MG63 (cell line): ENCODE measurements around the gene ZNF398. TPM values are rescaled to one million over a fixed set of nuclear protein-coding genes. Genes with fewer than 3 reads are reported as not detected.

Experiments
- DNase-seq: peaks from one replicate; pipeline ENCODE4 v3.0.0-alpha.2; 2020
- H3K27me3 ChIP-seq: fragments of 250-450 bp; sonication (Bioruptor Pico); 2 replicates; pipeline ENCODE4 v1.5.1; 2020; ENCODE audit warnings: mild to moderate bottlenecking, moderate library complexity
- H3K36me3 ChIP-seq: fragments of 250-450 bp; sonication (Bioruptor Pico); 2 replicates; pipeline ENCODE4 v1.5.1; 2020; ENCODE audit warnings: mild to moderate bottlenecking, moderate library complexity
- H3K4me3 ChIP-seq: fragments of 250-450 bp; sonication (Bioruptor Pico); 2 replicates; pipeline ENCODE4 v1.5.1; 2020; ENCODE audit warnings: mild to moderate bottlenecking, moderate library complexity
- H3K9me3 ChIP-seq: fragments of 250-450 bp; sonication (Bioruptor Pico); 2 replicates; pipeline ENCODE4 v1.5.1; 2020; ENCODE audit warnings: mild to moderate bottlenecking, moderate library complexity
- total RNA-seq: library from RNA; depleted of rRNA; stranded (reverse); fragments of >200 nt; shearing (Covaris generic); gene quantifications from 2 replicates; pipeline ENCODE4 v1.2.3, GENCODE V29; 2014; ENCODE audit warnings: low replicate concordance; rRNA removed

ZNF398 gene
- 2.2 and 2.6 TPM in 2 replicates for total RNA-seq

DNA sequence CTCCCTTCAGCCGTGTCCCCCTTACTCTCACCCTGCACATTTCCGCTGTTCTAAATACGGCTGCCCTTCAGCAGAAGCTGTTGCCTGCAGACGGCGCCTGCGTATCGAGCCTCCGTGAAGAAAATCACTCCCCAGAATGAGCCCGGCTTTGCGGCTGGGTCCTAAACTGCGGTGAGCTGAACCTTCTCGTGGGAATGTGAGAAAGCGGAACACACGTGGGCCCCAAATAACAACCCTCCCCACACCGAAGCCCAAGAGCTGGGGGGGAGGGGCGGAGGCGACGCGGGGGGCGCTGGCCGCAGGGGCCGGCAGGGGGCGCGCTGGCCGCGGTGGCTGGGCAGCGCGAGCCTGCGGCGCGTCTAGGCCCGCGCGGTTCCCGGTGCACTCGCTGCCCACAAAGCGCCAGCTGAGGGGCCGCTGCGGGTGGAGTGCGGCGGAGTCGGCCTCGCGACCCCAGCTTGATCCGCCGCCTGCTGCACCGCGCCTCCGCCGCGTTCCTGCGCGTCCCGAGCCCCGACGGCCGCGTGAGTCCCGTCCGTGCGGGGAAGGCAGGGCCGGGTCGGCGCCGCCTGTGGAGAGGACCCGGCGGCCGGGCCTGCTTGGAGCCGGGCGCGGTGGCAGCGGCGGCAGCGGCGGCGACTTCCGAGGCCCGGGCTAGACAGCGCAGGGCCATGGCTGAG, at the start of gene ZNF398:
Gene ZNF398, plus strand, starts transcription at position 382 of the 680 bp plus-strand sequence. Its CDS starts 290 bp downstream, at position 672.
- Histone ChIP-seq H3K36me3 (no peaks in the 10 kb centered on the region), H3K27me3 (no peaks in the 10 kb centered on the region), H3K4me3 (peak within 1 kb of the TSS; percentile 76), H3K9me3 (no peaks in the 10 kb centered on the region)
- DNase-seq = peak; percentile 73

- Histone ChIP-seq H3K36me3 (no peaks in the 10 kb centered on the region), H3K4me3 (no peak overlapping the region), H3K27me3 (no peaks in the 10 kb centered on the region), H3K9me3 (no peaks in the 10 kb centered on the region)
- no peak for DNase-seq
Observed at GRCh38 chr7:149099058-149099457, 48.2 kb upstream of the ZNF398 start.

GRCh38 chr7:149100821-149101220, 46.4 kb upstream of the ZNF398 start:
- no peak for DNase-seq
- no peaks in the 10 kb centered on the region for H3K9me3 ChIP-seq
- H3K27me3 ChIP-seq = no peaks in the 10 kb centered on the region
- H3K4me3 ChIP-seq = no peak overlapping the region
- no peaks in the 10 kb centered on the region for H3K36me3 ChIP-seq

DNA sequence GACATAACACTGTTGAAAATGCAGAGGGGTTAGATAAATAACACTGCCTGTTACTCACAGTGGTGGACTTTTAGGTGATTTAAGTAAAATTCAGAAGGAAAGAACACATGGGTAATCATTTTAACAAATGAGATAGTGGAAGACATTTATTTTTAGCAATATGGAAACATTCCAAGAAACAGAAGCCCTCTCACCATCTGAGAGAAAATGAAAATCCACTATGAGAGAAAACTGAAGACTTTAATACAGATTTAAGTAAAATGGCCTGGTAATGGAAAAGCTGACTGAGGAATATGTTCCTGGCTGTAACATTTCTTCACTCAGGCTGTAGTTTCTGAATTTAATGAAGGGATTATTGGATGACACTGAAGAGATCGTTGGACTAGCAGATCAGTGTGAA, 44.6 kb upstream of the ZNF398 start:
- Histone ChIP-seq H3K36me3 (no peaks in the 10 kb centered on the region), H3K4me3 (no peak overlapping the region), H3K9me3 (no peaks in the 10 kb centered on the region), H3K27me3 (no peaks in the 10 kb centered on the region)
- no peak for DNase-seq

DNA sequence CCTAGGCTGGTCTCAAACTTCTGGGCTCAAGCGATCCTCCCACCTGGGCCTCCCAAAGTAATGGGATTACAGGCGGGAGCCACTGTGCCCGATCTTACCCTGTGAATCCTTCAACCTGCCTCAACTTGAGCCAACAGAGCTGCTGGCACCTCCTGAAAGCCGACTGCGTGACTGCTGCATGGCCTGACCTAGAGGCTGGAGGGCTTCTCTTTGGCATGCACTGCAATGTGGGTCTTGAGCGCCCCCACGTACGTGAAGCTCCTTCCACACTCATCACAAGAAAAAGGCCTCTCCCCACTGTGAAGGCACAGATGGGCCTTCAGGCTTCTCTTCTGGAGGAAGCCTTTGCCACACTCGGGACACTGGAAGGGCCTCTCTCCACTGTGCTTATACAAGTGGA, 43.8 kb upstream of the ZNF398 start:
- H3K27me3 ChIP-seq = no peaks in the 10 kb centered on the region
- no peaks in the 10 kb centered on the region for H3K36me3 ChIP-seq
- H3K4me3 ChIP-seq = no peak overlapping the region

GRCh38 chr7:149104214-149104613, 43.0 kb upstream of the ZNF398 start:
- no peaks in the 10 kb centered on the region for H3K27me3 ChIP-seq
- H3K9me3 ChIP-seq = no peaks in the 10 kb centered on the region
- no peaks in the 10 kb centered on the region for H3K36me3 ChIP-seq
- no peak overlapping the region for H3K4me3 ChIP-seq
- no peak for DNase-seq

More for the DNA sequence above, 43.8 kb upstream of the ZNF398 start:
- no peak for DNase-seq
- H3K9me3 ChIP-seq = no peaks in the 10 kb centered on the region

DNA sequence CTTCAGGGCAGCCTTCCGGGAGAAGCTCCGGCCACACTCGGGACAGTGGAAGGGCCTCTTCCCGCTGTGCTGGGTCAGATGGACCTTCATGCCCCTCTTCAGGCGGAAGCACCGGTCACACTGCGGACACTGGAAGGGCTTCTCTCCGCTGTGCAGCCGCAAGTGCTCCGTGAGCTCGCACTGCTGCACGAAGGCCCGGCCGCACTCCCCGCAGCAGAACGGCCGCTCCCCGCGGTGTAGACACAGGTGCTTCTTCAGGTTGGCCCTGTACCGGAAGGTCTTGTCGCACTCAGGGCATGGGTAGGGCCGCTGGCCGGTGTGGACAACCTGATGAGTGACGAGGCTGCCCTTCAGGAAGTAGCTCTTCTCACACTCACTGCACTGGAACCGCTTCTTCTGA, 42.5 kb upstream of the ZNF398 start:
- no peaks in the 10 kb centered on the region for H3K36me3 ChIP-seq
- no peaks in the 10 kb centered on the region for H3K27me3 ChIP-seq
- H3K9me3 ChIP-seq = no peaks in the 10 kb centered on the region
- H3K4me3 ChIP-seq = no peak overlapping the region
- DNase-seq = no peak

GRCh38 chr7:149109969-149110368, 37.3 kb upstream of the ZNF398 start:
- H3K36me3 ChIP-seq = no peaks in the 10 kb centered on the region
- H3K9me3 ChIP-seq = no peaks in the 10 kb centered on the region
- no peak overlapping the region for H3K4me3 ChIP-seq
- DNase-seq = peak; percentile 11
- no peaks in the 10 kb centered on the region for H3K27me3 ChIP-seq

DNA sequence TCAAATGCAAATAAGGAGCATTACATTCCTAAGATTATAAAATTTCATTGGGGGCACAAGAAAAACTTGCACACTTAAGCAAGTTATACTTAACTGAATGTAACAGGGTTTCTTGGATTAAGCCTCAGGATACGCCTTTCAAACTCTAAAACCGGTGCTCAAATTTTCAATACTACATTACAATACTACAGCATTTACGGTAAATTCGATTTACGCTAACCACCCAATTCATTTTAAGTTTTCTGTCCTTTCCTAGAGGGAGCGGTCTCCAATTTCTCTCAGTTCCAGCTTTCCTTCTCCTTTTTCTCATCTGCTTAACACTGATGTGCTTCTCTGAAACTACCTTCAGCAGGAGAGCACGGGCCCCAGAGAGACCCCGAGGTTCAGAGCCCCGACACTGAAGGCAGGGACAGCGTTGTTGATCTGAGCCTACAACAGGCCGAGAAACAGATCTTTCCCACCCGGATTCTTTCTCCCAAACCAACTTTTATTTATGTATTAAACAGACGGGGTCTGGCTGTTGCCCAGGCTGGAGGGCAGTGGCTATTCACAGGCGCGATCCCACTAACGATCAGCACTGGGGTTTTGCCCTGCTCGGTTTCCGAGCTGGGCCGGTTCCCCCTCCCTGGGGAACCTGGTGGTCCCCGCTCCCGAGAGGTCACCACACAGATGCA, 21.9 kb upstream of the ZNF398 start:
- H3K36me3 ChIP-seq = peaks cover 15% of the 10 kb centered on the region
- H3K9me3 ChIP-seq = no peaks in the 10 kb centered on the region; the same call in 1 of the 2 replicates
- DNase-seq = no peak
- peak overlapping the region; percentile 86 for H3K4me3 ChIP-seq
- no peaks in the 10 kb centered on the region for H3K27me3 ChIP-seq

GRCh38 chr7:149125863-149126661, 21.2 kb upstream of the ZNF398 start, which contains the start of gene ZNF425:
ZNF425 (minus strand) TSS chr7:149126324; CDS start chr7:149126213, 111 bp downstream.
- Histone ChIP-seq H3K4me3 (peak within 1 kb of the TSS; percentile 86), H3K36me3 (peaks cover 22% of the 10 kb centered on the region), H3K9me3 (peaks cover 5% of the 10 kb centered on the region; the same call in 1 of the 2 replicates), H3K27me3 (no peaks in the 10 kb centered on the region)
- DNase-seq = peak; percentile 84

DNA sequence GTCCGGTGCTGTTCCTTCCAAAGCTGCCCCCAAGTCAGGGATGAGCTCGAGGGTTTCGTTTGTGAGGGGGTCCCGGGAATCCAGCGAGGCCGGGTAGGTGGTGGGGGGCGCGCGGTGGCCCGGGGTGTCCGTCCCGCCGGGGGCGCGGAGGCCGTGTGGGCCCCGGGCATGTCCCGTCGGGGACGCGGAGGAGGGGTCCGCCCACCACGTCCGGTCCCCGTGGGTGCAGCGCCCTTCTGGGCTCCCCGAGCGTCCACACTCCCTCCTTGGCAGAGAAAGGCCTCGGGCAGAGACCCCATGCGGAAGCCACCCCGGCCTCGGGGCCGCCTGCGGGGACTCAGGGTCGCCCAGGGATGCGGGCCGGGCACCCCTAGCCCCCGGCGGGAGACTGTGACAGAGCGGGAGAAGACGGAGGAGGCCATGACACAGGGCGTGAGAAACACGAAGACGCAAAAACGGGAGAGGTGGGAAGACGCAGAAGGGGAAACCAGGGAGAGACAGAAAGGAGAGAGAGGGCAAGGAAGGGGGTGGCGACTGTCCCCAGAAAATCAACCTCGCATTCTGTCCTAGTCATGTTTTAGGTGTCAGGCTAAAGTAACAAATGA, 20.5 kb upstream of the ZNF398 start:
- H3K9me3 ChIP-seq = peaks cover 5% of the 10 kb centered on the region; the same call in 1 of the 2 replicates
- H3K27me3 ChIP-seq = no peaks in the 10 kb centered on the region
- peak overlapping the region; percentile 86 for H3K4me3 ChIP-seq
- peak; percentile 43 for DNase-seq
- peaks cover 26% of the 10 kb centered on the region for H3K36me3 ChIP-seq

- H3K9me3 ChIP-seq = peaks cover 5% of the 10 kb centered on the region; the same call in 1 of the 2 replicates
- H3K27me3 ChIP-seq = no peaks in the 10 kb centered on the region
- no peak overlapping the region for H3K4me3 ChIP-seq
- no peak for DNase-seq
- peaks cover 26% of the 10 kb centered on the region for H3K36me3 ChIP-seq
Observed at GRCh38 chr7:149130572-149131198, 16.6 kb upstream of the ZNF398 start.

DNA sequence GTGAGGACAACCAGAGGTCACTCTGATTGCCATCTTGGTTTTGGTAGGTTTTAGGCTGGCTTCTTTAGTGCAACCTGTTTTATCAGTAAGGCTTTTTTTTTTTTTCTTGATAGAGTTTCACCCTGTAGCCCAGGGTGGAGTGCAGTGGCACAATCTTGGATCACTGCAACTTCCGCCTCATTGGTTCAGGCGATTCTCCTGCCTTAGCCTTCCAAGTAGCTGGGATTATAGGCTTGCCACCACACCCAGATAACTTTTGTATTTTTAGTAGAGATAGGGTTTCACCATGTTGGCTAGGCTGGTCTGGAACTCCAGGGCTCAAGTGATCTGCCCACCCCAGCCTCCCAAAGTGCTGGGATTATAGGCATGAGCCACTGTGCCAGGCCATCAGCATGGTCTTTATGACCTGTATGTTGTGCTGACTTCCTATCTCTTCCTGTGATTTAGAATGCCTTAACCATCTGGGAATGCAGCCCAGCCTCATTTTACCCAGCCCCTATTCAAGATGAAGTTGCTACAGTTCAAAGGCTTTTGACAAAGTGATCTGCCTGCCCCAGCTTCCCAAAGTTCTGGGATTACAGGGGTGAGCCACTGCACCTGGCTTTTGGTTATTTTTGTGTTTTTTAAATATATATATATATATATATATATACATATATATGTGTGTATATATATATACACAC, 14.1 kb upstream of the ZNF398 start:
- peaks cover 26% of the 10 kb centered on the region for H3K36me3 ChIP-seq
- DNase-seq = no peak
- no peak overlapping the region for H3K4me3 ChIP-seq
- H3K9me3 ChIP-seq = peaks cover 5% of the 10 kb centered on the region; the same call in 1 of the 2 replicates
- H3K27me3 ChIP-seq = no peaks in the 10 kb centered on the region

DNA sequence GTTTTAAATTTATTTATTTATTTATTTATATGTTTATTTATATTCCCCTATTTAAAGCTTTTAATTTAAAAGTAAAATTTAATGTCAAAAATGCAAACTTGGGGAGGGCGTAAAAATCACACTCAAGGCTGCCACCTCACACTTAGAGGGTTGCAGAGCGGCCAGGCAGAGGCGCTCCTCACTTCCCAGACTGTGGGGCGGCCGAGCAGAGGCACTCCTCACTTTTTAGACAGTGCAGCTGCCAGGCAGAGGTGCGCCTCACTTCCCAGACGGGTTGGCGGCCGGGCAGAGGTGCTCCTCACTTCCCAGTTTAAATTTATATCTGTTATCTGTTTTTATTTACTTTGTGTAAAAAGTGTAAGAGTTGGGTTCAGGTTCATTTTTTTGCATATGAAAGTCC, 11.1 kb upstream of the ZNF398 start:
- Histone ChIP-seq H3K36me3 (peaks cover 4% of the 10 kb centered on the region; the same call in 1 of the 2 replicates), H3K4me3 (no peak overlapping the region), H3K9me3 (no peaks in the 10 kb centered on the region; the same call in 1 of the 2 replicates), H3K27me3 (no peaks in the 10 kb centered on the region)
- no peak for DNase-seq

DNA sequence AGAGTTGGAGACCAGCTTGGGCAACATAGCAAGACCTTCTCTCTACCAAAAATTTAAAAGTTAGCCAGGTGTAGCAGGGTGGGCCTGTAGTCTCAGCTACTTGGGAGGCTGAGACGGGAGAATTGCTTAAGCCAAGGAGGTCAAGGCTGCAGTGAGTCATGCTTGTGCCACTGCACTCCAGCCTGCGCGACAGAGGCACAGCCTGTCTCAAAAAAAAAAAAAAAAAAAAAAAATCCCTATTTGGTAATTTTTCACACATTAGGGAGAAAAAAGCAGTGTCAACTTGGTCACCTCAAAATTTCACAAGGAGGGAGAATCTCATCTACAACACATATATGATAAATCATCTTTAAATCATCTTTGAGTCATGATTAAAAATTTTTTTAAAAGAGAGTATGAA, 6.4 kb upstream of the ZNF398 start:
- no peaks in the 10 kb centered on the region for H3K9me3 ChIP-seq
- no peak for DNase-seq
- no peaks in the 10 kb centered on the region for H3K27me3 ChIP-seq
- no peak overlapping the region for H3K4me3 ChIP-seq
- H3K36me3 ChIP-seq = no peaks in the 10 kb centered on the region

GRCh38 chr7:149141893-149142292, 5.4 kb upstream of the ZNF398 start:
- H3K27me3 ChIP-seq = no peaks in the 10 kb centered on the region
- no peak for DNase-seq
- no peak overlapping the region for H3K4me3 ChIP-seq
- no peaks in the 10 kb centered on the region for H3K9me3 ChIP-seq
- H3K36me3 ChIP-seq = no peaks in the 10 kb centered on the region
